Mammary microvascular endothelial cell (primary cell): ENCODE results near the gene DPP8. TPM values are rescaled to one million over a fixed set of nuclear protein-coding genes. Genes with fewer than 3 reads are reported as not detected.

ENCODE experiments used
- total RNA-seq: library from RNA; depleted of rRNA; stranded (reverse); fragments of >200 nt; gene quantifications from 2 replicates; pipeline ENCODE4 v1.2.3, GENCODE V29; 2015

The DPP8 gene
- total RNA-seq, result 18.7 and 28.5 TPM in 2 replicates

GRCh38 chr15:65516997-65517865 lies at the start of gene DPP8:
Gene DPP8, minus strand, starts transcription at chr15:65517689. Its CDS starts 5,136 bp downstream, at chr15:65512553.

GRCh38 chr15:65530318-65531111 lies 13.0 kb upstream of the DPP8 start, which contains the start of gene HACD3:
Gene HACD3, plus strand, starts transcription at chr15:65530463. Its CDS starts 169 bp downstream, at chr15:65530632.

Other genes starting within 250 kb of the DPP8 start
- gene PARP16, start 230.8 kb downstream of the DPP8 start, total RNA-seq, result 3.4 and 4.9 TPM in 2 replicates
- gene RNU5A-1, start 221.6 kb downstream of the DPP8 start, total RNA-seq, result not detected in 2 replicates
- not detected in 2 replicates for gene RNU5B-1, start 213.0 kb downstream of the DPP8 start, total RNA-seq
- gene IGDCC3, start 139.7 kb downstream of the DPP8 start, total RNA-seq, result not detected in 2 replicates
- 0.13 and 0.15 TPM in 2 replicates for gene IGDCC4, start 94.7 kb downstream of the DPP8 start, total RNA-seq
- gene HACD3, start 12.8 kb upstream of the DPP8 start, total RNA-seq, result 54.8 and 57.1 TPM in 2 replicates
- gene INTS14, start 93.4 kb upstream of the DPP8 start, total RNA-seq, result 40.4 and 41.7 TPM in 2 replicates
- 4.3 and 5.7 TPM in 2 replicates for gene SLC24A1, start 104.2 kb upstream of the DPP8 start, total RNA-seq